Stomach (tissue), 9 donors: ENCODE results near the gene CUX1. TPM values are rescaled to one million over a fixed set of nuclear protein-coding genes. Genes with fewer than 3 reads are reported as not detected.

ENCODE experiments used
- DNase-seq, 2 donors: peaks; one replicate each; pipeline versions ENCODE4 v3.0.0 to v3.0.0-alpha.2; 2013 to 2019
- H3K27ac ChIP-seq, 5 donors: fragments of 200-600 bp in 4 of 5; sonication (generic) in 4 of 5; one replicate each; pipeline ENCODE4 v1.5.1; 2013 to 2019; ENCODE audit warnings: mild to moderate bottlenecking in 1 of 5, moderate library complexity in 1 of 5
- H3K27me3 ChIP-seq, 3 donors: fragments of 200-600 bp; sonication (generic); one replicate each; pipeline ENCODE4 v1.5.1; 2017 to 2019; ENCODE audit warnings: mixed run types in 1 of 3
- H3K36me3 ChIP-seq, 4 donors: fragments of 200-600 bp; sonication (generic); 1 replicate in 3 of 4; 2 replicates in 1 of 4; pipeline ENCODE4 v1.5.1; 2016 to 2019
- H3K4me1 ChIP-seq, 4 donors: fragments of 200-600 bp; sonication (generic); one replicate each; pipeline ENCODE4 v1.5.1; 2016 to 2019
- H3K4me3 ChIP-seq, 4 donors: fragments of 200-600 bp; sonication (generic) in 3 of 4; one replicate each; pipeline ENCODE4 v1.5.1; 2016 to 2019; ENCODE audit warnings: mild to moderate bottlenecking in 1 of 4
- H3K9me3 ChIP-seq, 4 donors: fragments of 200-600 bp; sonication (generic); one replicate each; pipeline ENCODE4 v1.5.1; 2016 to 2019
- CTCF ChIP-seq, 7 experiments: fragments of 450-650 bp in 4 of 7; fragments of 200-600 bp in 3 of 7; sonication (generic) in 3 of 7; IDR thresholded peaks; one replicate each; pipeline ENCODE4 v1.5.1; 2016 to 2019; ENCODE audit warnings: antibody characterized with exemption in 7 of 7, control low read depth in 2 of 7, mild to moderate bottlenecking in 1 of 7
- EP300 ChIP-seq: sonication (generic); formaldehyde crosslinking; IDR thresholded peaks from one replicate; pipeline ENCODE4 v1.6.1; 2017; ENCODE audit warnings: antibody characterized with exemption
- POLR2A ChIP-seq, 4 donors: fragments of 450-650 bp; IDR thresholded peaks; one replicate each; pipeline ENCODE4 v1.6.1; 2016; ENCODE audit warnings: antibody characterized with exemption in 4 of 4, control low read depth in 2 of 4, mild to moderate bottlenecking in 1 of 4, moderate library complexity in 1 of 4
- POLR2AphosphoS5 ChIP-seq, 3 donors: sonication (generic); formaldehyde crosslinking; IDR thresholded peaks; one replicate each; pipeline ENCODE4 v1.6.1; 2016; ENCODE audit warnings: antibody characterized with exemption in 3 of 3
- WGBS, 5 donors: extraction: QIAGEN DNeasy Blood & Tissue Kit in 3 of 5; methylation state at CpG; one replicate each; pipeline versions ENCODE4 v1.1.5 to v1.1.7; 2013 to 2018; 5-methylcytosine and 5-hydroxymethylcytosine counted together
- intact Hi-C: fragments of 100-400 bp; cut with DNase I; formaldehyde crosslinking; loops from one replicate; pipeline ENCODE4 v1.15.1; 2023; ENCODE audit warnings: low total_unique reads
- polyA plus RNA-seq, 3 donors: library from polyadenylated mRNA; stranded (reverse); fragments of 200-250 nt; gene quantifications; one replicate each; pipeline ENCODE4 v1.2.3, GENCODE V29; 2013
- total RNA-seq, 5 donors: library from RNA; depleted of rRNA; stranded (reverse); fragments of >200 nt; gene quantifications; one replicate each; pipeline versions ENCODE4 v1.1.0 to v1.2.3, GENCODE V29; 2014 to 2016
- donor health status: healthy with polysubstance abuse.
- donor health status: Bipolar disorder and iron deficiency.
- donor health status: healthy.

CUX1 gene
- total and polyA plus RNA-seq, 8 donors: 24.7 to 201 (median 54.7) TPM

- Histone ChIP-seq H3K36me3 (no peaks in the 10 kb centered on the region), H3K4me1 (peaks cover 33 to 71% (median 58%) of the 10 kb centered on the region in 4 donors), H3K27me3 (no peaks in the 10 kb centered on the region), H3K4me3 (peak overlapping the region; percentile 33 to 43 (median 38)), H3K27ac (peak overlapping the region; percentile 86 to 95 (median 92)), H3K9me3 (no peaks in the 10 kb centered on the region)
- intact Hi-C loops: no loop called here
- peak; percentile 94 to 97 for DNase-seq
- 8 to 13% (median 10%) methylated on average over 25 to 33 of the region's 33 CpGs for WGBS, 5 donors
- peak; percentile 41 to 90 (median 58) for TF ChIP-seq POLR2AphosphoS5 (IDR thresholded peaks at IDR 0.05)
- no peak for TF ChIP-seq POLR2A (IDR thresholded peaks at IDR 0.05)
- peak in 5 of 7 experiments; percentile 26 to 68 (median 62) for TF ChIP-seq CTCF (IDR thresholded peaks at IDR 0.05)
Measured at GRCh38 chr7:101856473-101857357, 39.3 kb downstream of the CUX1 start.

GRCh38 chr7:101857358-101857811 lies 40.0 kb downstream of the CUX1 start:
- WGBS, 5 donors: 63 to 74% (median 72%) methylated on average over 11 of the region's 11 CpGs
- Histone ChIP-seq H3K27ac (peak overlapping the region; percentile 86 to 95 (median 92)), H3K4me1 (peaks cover 33 to 78% (median 60%) of the 10 kb centered on the region in 4 donors), H3K9me3 (no peaks in the 10 kb centered on the region), H3K36me3 (no peaks in the 10 kb centered on the region), H3K27me3 (no peaks in the 10 kb centered on the region), H3K4me3 (peak overlapping the region; percentile 33 to 43 (median 38))
- DNase-seq: no peak
- intact Hi-C loops: no loop called here
- TF ChIP-seq POLR2A (IDR thresholded peaks at IDR 0.05): no peak
- TF ChIP-seq POLR2AphosphoS5 (IDR thresholded peaks at IDR 0.05): no peak
- TF ChIP-seq EP300: no peak
- no peak for TF ChIP-seq CTCF (IDR thresholded peaks at IDR 0.05)

- DNase-seq: peak in 1 of 2 donors; percentile 64
- H3K4me1 ChIP-seq: peaks cover 33 to 75% (median 61%) of the 10 kb centered on the region in 4 donors
- 59 to 75% (median 61%) methylated on average over 20 of the region's 20 CpGs for WGBS, 5 donors
Measured at GRCh38 chr7:101858437-101859385, 41.3 kb downstream of the CUX1 start.

More at GRCh38 chr7:101858437-101859385, 41.3 kb downstream of the CUX1 start:
- Histone ChIP-seq H3K9me3 (no peaks in the 10 kb centered on the region), H3K36me3 (no peaks in the 10 kb centered on the region), H3K4me3 (no peak overlapping the region), H3K27ac (peak overlapping the region; percentile 37 to 95 (median 91)), H3K27me3 (no peaks in the 10 kb centered on the region)
- intact Hi-C loops: no loop called here
- TF ChIP-seq EP300 (no peak), POLR2A (IDR thresholded peaks at IDR 0.05) (no peak), POLR2AphosphoS5 (IDR thresholded peaks at IDR 0.05) (no peak), CTCF (IDR thresholded peaks at IDR 0.05) (no peak)
